Stimulated activated CD4-positive, alpha-beta T cell treated with anti-CD3 and anti-CD28 coated beads, Interleukin-4, amount 100 ng/mL, for 24 hours (primary cell): ENCODE measurements around the gene NAPEPLD.
"Not testable (repeated sequence)": the region's sequence is repeated elsewhere in the genome, so short reads cannot be mapped to it uniquely, and the experiment has no call there.

Experiments used
- DNase-seq: peaks from one replicate; pipeline ENCODE4 v3.0.0-alpha.2; 2020

NAPEPLD gene

GRCh38 chr7:103148994-103149807, at the start of gene NAPEPLD:
Gene NAPEPLD (minus strand): TSS chr7:103149099. CDS start chr7:103128776, 20,323 bp downstream.
- DNase-seq: peak; percentile 67

- DNase-seq: not testable (repeated sequence)
Measured at GRCh38 chr7:103198079-103198478, 49.2 kb upstream of the NAPEPLD start.

GRCh38 chr7:103195364-103195763, 46.5 kb upstream of the NAPEPLD start:
- DNase-seq: not testable (repeated sequence)

GRCh38 chr7:103172415-103173146, 23.7 kb upstream of the NAPEPLD start:
- DNase-seq: not testable (repeated sequence)

GRCh38 chr7:103171695-103172414, 23.0 kb upstream of the NAPEPLD start:
- not testable (repeated sequence) for DNase-seq

- DNase-seq: not testable (repeated sequence)
Measured at GRCh38 chr7:103166921-103167544, 18.1 kb upstream of the NAPEPLD start.

GRCh38 chr7:103163087-103163825, 14.4 kb upstream of the NAPEPLD start:
- not testable (repeated sequence) for DNase-seq

GRCh38 chr7:103162641-103163040, 13.7 kb upstream of the NAPEPLD start:
- not testable (repeated sequence) for DNase-seq

- DNase-seq: not testable (repeated sequence)
Measured at GRCh38 chr7:103161998-103162616, 13.2 kb upstream of the NAPEPLD start.

- not testable (repeated sequence) for DNase-seq
Measured at GRCh38 chr7:103159072-103159471, 10.2 kb upstream of the NAPEPLD start.

- not testable (repeated sequence) for DNase-seq
Measured at GRCh38 chr7:103155331-103156024, 6.6 kb upstream of the NAPEPLD start.

GRCh38 chr7:103154042-103154441, 5.1 kb upstream of the NAPEPLD start:
- no peak for DNase-seq

GRCh38 chr7:103152744-103153617, 4.1 kb upstream of the NAPEPLD start:
- not testable (repeated sequence) for DNase-seq

GRCh38 chr7:103151993-103152676, 3.2 kb upstream of the NAPEPLD start:
- DNase-seq: not testable (repeated sequence)

GRCh38 chr7:103150192-103150591, 1.3 kb upstream of the NAPEPLD start:
- no peak for DNase-seq

GRCh38 chr7:103149808-103150180, 895 bp upstream of the NAPEPLD start:
- DNase-seq: no peak

- no peak for DNase-seq
Measured at GRCh38 chr7:103148131-103148993, 537 bp downstream of the NAPEPLD start.

- not testable (repeated sequence) for DNase-seq
Measured at GRCh38 chr7:103144754-103145153, 4.1 kb downstream of the NAPEPLD start.
